ENCODE measurements around the gene IRGC.

IRGC gene

GRCh38 chr19:43724896-43725295, 9.0 kb downstream of the IRGC start:
- no peak for DNase-seq (ENCODE audit: low read depth in 2 of 2)

- DNase-seq (ENCODE audit: low read depth in 2 of 2) = no peak
Measured at GRCh38 chr19:43725468-43725867, 9.6 kb downstream of the IRGC start.

GRCh38 chr19:43726736-43727592, 11.1 kb downstream of the IRGC start:
- DNase-seq (ENCODE audit: low read depth in 2 of 2) = no peak

- no peak for DNase-seq (ENCODE audit: low read depth in 2 of 2)
Measured at GRCh38 chr19:43727593-43727853, 11.6 kb downstream of the IRGC start.

- DNase-seq (ENCODE audit: low read depth in 2 of 2) = no peak
Measured at GRCh38 chr19:43729919-43730318, 14.0 kb downstream of the IRGC start.

- no peak for DNase-seq (ENCODE audit: low read depth in 2 of 2)
Measured at GRCh38 chr19:43731346-43731745, 15.5 kb downstream of the IRGC start.

- no peak for DNase-seq (ENCODE audit: low read depth in 2 of 2)
Measured at GRCh38 chr19:43731846-43732245, 16.0 kb downstream of the IRGC start.

GRCh38 chr19:43735013-43735412, 19.1 kb downstream of the IRGC start:
- no peak for DNase-seq (ENCODE audit: low read depth in 2 of 2)

- no peak for DNase-seq (ENCODE audit: low read depth in 2 of 2)
Measured at GRCh38 chr19:43735957-43736356, 20.1 kb downstream of the IRGC start.

- DNase-seq (ENCODE audit: low read depth in 2 of 2) = no peak
Measured at GRCh38 chr19:43738780-43739211, 22.9 kb downstream of the IRGC start.

- DNase-seq (ENCODE audit: low read depth in 2 of 2) = no peak
Measured at GRCh38 chr19:43739439-43740235, 23.8 kb downstream of the IRGC start.

- no peak for DNase-seq (ENCODE audit: low read depth in 2 of 2)
Measured at GRCh38 chr19:43741075-43741825, 25.4 kb downstream of the IRGC start.

GRCh38 chr19:43743059-43743458, 27.2 kb downstream of the IRGC start:
- no peak for DNase-seq (ENCODE audit: low read depth in 2 of 2)

- DNase-seq (ENCODE audit: low read depth in 2 of 2) = no peak
Measured at GRCh38 chr19:43747557-43748204, 31.8 kb downstream of the IRGC start.

GRCh38 chr19:43748205-43748594, 32.3 kb downstream of the IRGC start:
- DNase-seq (ENCODE audit: low read depth in 2 of 2) = no peak

- no peak for DNase-seq (ENCODE audit: low read depth in 2 of 2)
Measured at GRCh38 chr19:43748685-43749084, 32.8 kb downstream of the IRGC start.

- no peak for DNase-seq (ENCODE audit: low read depth in 2 of 2)
Measured at GRCh38 chr19:43749152-43749551, 33.3 kb downstream of the IRGC start.

GRCh38 chr19:43749898-43750297, 34.0 kb downstream of the IRGC start:
- no peak for DNase-seq (ENCODE audit: low read depth in 2 of 2)

GRCh38 chr19:43751466-43752220, 35.8 kb downstream of the IRGC start:
- DNase-seq (ENCODE audit: low read depth in 2 of 2) = no peak

GRCh38 chr19:43752287-43752875, 36.5 kb downstream of the IRGC start:
- no peak for DNase-seq (ENCODE audit: low read depth in 2 of 2)

- no peak for DNase-seq (ENCODE audit: low read depth in 2 of 2)
Measured at GRCh38 chr19:43754253-43754502, 38.3 kb downstream of the IRGC start.
